Testis (tissue), 3 donors: ENCODE data around the gene ANTXR1. TPM values are rescaled to one million over a fixed set of nuclear protein-coding genes. Genes with fewer than 3 reads are reported as not detected.

Experiments used
- DNase-seq: peaks from one replicate; pipeline ENCODE4 v3.0.0-alpha.2; 2019
- H3K27ac ChIP-seq, 2 donors: fragments of 200-600 bp; sonication (generic); one replicate each; pipeline ENCODE4 v1.5.1; 2019
- H3K27me3 ChIP-seq: fragments of 200-600 bp; sonication (generic); one replicate; pipeline ENCODE4 v1.5.1; 2019
- H3K36me3 ChIP-seq: fragments of 200-600 bp; sonication (generic); one replicate; pipeline ENCODE4 v1.5.1; 2017; ENCODE audit warnings: low read depth; ENCODE audit errors: missing control alignments
- H3K4me1 ChIP-seq: fragments of 200-600 bp; sonication (generic); one replicate; pipeline ENCODE4 v1.5.1; 2019
- H3K4me3 ChIP-seq, 2 donors: fragments of 200-600 bp; sonication (generic); one replicate each; pipeline ENCODE4 v1.5.1; 2017 to 2019
- H3K9me3 ChIP-seq: fragments of 200-600 bp; sonication (generic); one replicate; pipeline ENCODE4 v1.5.1; 2017
- CTCF ChIP-seq, 3 experiments: fragments of 450-650 bp in 2 of 3; fragments of 200-600 bp in 1 of 3; sonication (generic) in 1 of 3; IDR thresholded peaks; one replicate each; pipeline ENCODE4 v1.5.1; 2016 to 2019; ENCODE audit warnings: antibody characterized with exemption in 3 of 3, mild to moderate bottlenecking in 2 of 3, moderate library complexity in 1 of 3
- POLR2A ChIP-seq: fragments of 450-650 bp; IDR thresholded peaks from one replicate; pipeline ENCODE4 v1.6.1; 2017; ENCODE audit warnings: antibody characterized with exemption, mild to moderate bottlenecking, moderate library complexity
- WGBS, 2 donors: methylation state at CpG; one replicate each; pipeline ENCODE4 v1.1.5; 2018; 5-methylcytosine and 5-hydroxymethylcytosine counted together
- intact Hi-C: fragments of 100-400 bp; cut with DNase I; formaldehyde crosslinking; loops from one replicate; pipeline ENCODE4 v1.15.1; 2023; ENCODE audit warnings: low total_unique reads
- polyA plus RNA-seq: library from polyadenylated mRNA; stranded (reverse); fragments of 350-450 nt; fragmentation: Illumina TruSeq; extraction: RNeasy Lipid Tissue Mini Kit (QIAGEN cat#74804); gene quantifications from one replicate; pipeline ENCODE4 v1.2.3, GENCODE V29; 2014; ENCODE audit warnings: low read depth, low replicate concordance; ENCODE audit not compliant: insufficient read depth
- total RNA-seq, 2 donors: library from RNA; depleted of rRNA; stranded (reverse); fragments of >200 nt; gene quantifications; one replicate each; pipeline ENCODE4 v1.2.3, GENCODE V29; 2016

The ANTXR1 gene
- total and polyA plus RNA-seq, 3 donors from 2014 or later = 16.6 to 35.7 (median 20.1) TPM

- no peak for TF ChIP-seq POLR2A
- no peak for TF ChIP-seq CTCF (IDR thresholded peaks at IDR 0.05)
- H3K9me3 ChIP-seq = no peaks in the 10 kb centered on the region
- H3K27ac ChIP-seq = no peak overlapping the region
- no peaks in the 10 kb centered on the region for H3K27me3 ChIP-seq
- H3K4me1 ChIP-seq = peaks cover 12% of the 10 kb centered on the region
- no peak for DNase-seq
- no peaks in the 10 kb centered on the region for H3K36me3 ChIP-seq
- WGBS, 2 donors = 53 to 92% methylated on average over 1 of the region's 1 CpG
- intact Hi-C loops = no loop called here
- H3K4me3 ChIP-seq = no peak overlapping the region
These were observed 168.0 kb downstream of the ANTXR1 start for GRCh38 chr2:69180974-69181373.

DNA sequence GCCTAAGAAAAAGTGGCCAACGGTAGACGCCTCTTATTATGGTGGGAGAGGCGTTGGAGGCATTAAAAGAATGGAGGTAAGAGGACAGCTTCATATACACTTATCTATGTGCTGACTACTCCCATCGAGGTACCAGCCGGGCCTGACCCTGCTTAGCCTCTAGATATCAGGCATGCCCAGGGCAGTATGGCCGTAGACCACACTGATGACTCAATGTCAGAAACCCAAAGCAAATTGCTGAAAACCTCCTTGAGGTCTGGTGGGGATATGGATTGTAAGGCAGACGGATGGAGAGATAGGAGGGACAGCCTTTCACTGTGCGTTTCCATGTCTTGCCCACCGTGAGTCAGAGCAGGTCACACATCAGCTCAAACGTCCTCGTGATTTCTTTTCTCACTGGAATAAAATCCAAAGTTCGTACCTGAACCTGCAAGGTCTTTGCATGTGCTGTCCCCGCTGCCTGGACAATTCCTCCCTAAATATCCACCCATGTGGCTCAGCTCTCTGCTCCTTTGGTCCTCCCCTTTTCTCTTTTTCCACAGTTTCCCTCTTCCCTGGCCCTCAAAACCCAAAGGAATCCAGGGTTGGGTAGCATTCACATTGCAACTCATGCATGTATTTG is 168.9 kb downstream of the ANTXR1 start:
- peaks cover 10% of the 10 kb centered on the region for H3K4me1 ChIP-seq
- intact Hi-C loops = no loop called here
- no peak for DNase-seq
- H3K4me3 ChIP-seq = no peak overlapping the region
- no peaks in the 10 kb centered on the region for H3K9me3 ChIP-seq
- H3K27me3 ChIP-seq = no peaks in the 10 kb centered on the region
- TF ChIP-seq CTCF (IDR thresholded peaks at IDR 0.05) (no peak), POLR2A (no peak)
- no peak overlapping the region for H3K27ac ChIP-seq
- 88 to 98% methylated on average over 13 of the region's 13 CpGs for WGBS, 2 donors
- H3K36me3 ChIP-seq = no peaks in the 10 kb centered on the region

DNA sequence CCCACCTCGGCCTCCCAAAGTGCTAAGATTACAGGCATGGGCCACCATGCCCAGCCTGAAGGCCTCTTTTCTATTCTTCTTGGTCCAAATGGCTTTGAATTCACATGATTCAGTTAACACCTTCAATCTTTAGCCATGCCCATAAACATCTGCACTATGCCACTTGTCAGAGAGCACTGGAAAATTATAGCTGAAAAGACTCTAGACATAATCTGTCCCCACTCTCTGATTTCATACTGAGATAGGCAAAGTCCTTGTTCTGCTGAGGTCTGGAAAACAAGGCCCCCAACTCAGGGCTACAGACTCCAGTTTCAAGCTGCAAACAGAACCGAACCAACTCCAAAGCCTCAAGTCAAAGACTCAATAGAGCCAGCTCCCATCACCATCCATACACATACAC is 170.7 kb downstream of the ANTXR1 start:
- DNase-seq = no peak
- intact Hi-C loops = no loop called here
- Histone ChIP-seq H3K4me3 (no peak overlapping the region), H3K36me3 (no peaks in the 10 kb centered on the region), H3K9me3 (no peaks in the 10 kb centered on the region), H3K4me1 (no peaks in the 10 kb centered on the region), H3K27ac (no peak overlapping the region), H3K27me3 (no peaks in the 10 kb centered on the region)
- TF ChIP-seq POLR2A (no peak), CTCF (IDR thresholded peaks at IDR 0.05) (no peak)
- WGBS, 2 donors = 94 to 100% methylated on average over 2 of the region's 2 CpGs

DNA sequence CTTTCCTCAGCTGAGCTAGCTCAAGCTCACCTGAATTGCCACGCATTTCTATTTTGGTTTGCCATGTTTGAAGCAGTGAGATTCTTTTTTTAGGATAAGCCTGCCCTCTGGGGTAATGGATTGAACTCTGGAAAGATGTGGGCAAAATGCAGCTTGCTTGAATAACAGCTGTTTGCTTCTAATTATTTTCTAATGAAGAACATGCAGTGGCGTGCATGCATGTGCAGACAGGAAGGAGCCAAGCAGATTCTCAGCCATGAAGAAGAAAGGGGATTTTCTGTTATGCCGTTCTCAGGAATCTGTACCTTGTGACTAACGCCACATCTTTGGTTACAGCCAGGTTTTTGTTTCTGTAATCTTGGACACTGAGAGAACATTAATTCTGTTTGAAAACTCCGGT is 171.2 kb downstream of the ANTXR1 start:
- intact Hi-C loops = no loop called here
- H3K27ac ChIP-seq = no peak overlapping the region
- 66 to 81% methylated on average over 5 of the region's 5 CpGs for WGBS, 2 donors
- no peaks in the 10 kb centered on the region for H3K9me3 ChIP-seq
- DNase-seq = no peak
- no peak overlapping the region for H3K4me3 ChIP-seq
- H3K27me3 ChIP-seq = no peaks in the 10 kb centered on the region
- TF ChIP-seq CTCF (IDR thresholded peaks at IDR 0.05) (no peak), POLR2A (no peak)
- H3K4me1 ChIP-seq = no peaks in the 10 kb centered on the region
- no peaks in the 10 kb centered on the region for H3K36me3 ChIP-seq

DNA sequence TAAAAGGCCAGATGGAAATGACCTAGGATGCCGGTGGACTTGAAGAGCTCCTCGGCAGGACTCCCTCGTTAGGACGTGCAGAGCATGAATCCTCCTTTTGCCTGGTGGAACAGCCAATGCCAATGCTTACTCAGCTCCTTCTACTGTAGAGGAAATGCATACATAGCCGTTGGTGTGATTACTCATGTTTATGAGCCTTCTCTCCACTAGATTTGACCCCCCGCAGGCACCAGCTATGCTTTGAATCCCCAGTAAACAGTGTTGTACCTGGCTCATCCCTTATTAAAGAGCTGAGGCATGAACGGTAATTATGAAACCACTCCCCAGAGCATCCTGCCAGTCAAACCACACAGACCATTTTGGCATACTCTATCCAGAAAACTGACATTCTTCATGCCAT is 172.8 kb downstream of the ANTXR1 start:
- no peaks in the 10 kb centered on the region for H3K9me3 ChIP-seq
- H3K36me3 ChIP-seq = no peaks in the 10 kb centered on the region
- H3K27ac ChIP-seq = no peak overlapping the region
- H3K4me3 ChIP-seq = no peak overlapping the region
- H3K4me1 ChIP-seq = no peaks in the 10 kb centered on the region
- TF ChIP-seq CTCF (IDR thresholded peaks at IDR 0.05) = no peak
- no peak for DNase-seq
- 66 to 89% methylated on average over 7 of the region's 7 CpGs for WGBS, 2 donors
- no peaks in the 10 kb centered on the region for H3K27me3 ChIP-seq
- intact Hi-C loops = no loop called here
